ENCODE results near the gene KCNH6.

DNA sequence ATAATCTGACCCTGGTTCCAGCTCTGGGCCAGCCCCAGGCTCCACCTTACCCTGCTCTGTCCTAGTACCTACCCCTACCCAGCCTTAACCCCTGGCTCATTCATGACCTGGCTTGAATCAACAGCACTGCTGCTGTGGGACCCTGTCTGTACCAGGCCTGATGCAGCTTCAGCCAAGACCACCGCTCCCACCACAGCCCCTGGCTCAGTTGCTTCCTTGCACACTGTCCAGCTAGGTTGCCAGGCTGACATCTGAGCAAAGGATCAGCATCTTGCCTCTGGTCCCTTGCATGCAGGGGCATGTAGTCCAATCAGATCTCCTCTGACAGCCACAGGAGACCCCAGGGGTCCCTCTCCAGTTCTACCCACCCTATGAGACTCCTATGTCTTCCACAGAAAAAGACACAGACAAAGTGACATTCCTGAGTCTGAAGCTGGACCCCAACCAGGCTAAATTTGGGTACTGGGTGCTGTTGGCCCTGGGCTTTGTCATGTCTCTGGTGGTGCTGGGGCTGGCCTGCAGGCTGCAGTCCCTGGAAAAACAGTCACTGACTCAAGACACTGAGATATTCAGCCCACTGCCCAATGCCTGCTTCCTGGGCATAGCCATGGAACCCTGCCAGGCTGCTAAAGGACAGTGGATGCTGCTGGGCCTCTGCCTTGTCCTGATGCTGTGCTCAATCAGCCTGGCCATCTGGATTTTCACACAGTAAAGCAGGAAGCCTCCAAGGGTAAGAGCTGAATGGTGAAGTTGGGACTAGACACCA is 3.9 kb upstream of the KCNH6 start:
- TF ChIP-seq, protein P1, sequence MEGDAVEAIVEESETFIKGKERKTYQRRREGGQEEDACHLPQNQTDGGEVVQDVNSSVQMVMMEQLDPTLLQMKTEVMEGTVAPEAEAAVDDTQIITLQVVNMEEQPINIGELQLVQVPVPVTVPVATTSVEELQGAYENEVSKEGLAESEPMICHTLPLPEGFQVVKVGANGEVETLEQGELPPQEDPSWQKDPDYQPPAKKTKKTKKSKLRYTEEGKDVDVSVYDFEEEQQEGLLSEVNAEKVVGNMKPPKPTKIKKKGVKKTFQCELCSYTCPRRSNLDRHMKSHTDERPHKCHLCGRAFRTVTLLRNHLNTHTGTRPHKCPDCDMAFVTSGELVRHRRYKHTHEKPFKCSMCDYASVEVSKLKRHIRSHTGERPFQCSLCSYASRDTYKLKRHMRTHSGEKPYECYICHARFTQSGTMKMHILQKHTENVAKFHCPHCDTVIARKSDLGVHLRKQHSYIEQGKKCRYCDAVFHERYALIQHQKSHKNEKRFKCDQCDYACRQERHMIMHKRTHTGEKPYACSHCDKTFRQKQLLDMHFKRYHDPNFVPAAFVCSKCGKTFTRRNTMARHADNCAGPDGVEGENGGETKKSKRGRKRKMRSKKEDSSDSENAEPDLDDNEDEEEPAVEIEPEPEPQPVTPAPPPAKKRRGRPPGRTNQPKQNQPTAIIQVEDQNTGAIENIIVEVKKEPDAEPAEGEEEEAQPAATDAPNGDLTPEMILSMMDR (IDR thresholded peaks at IDR 0.05), result no peak
- TF ChIP-seq POLR2A (IDR thresholded peaks at IDR 0.05) (no peak), POLR2AphosphoS5 (IDR thresholded peaks at IDR 0.05) (no peak), EP300 (IDR thresholded peaks at IDR 0.05) (no peak)
